ENCODE measurements around the gene OOSP1. TPM values are rescaled to one million over a fixed set of nuclear protein-coding genes. Genes with fewer than 3 reads are reported as not detected.

OOSP1 gene
- total RNA-seq, 1 experiment from 2014 or later, result not detected

GRCh38 chr11:59944720-59945119, 6.5 kb downstream of the OOSP1 start:
- H3K27ac Mint-ChIP-seq (ENCODE audit: unreplicated experiment), result no peak overlapping the region
- no peaks in the 10 kb centered on the region for H3K4me1 Mint-ChIP-seq (ENCODE audit: low read depth, unreplicated experiment)
- intact Hi-C loops (cut with micrococcal nuclease; ENCODE audit: unreplicated experiment), result no loop called here
- H3K9me3 Mint-ChIP-seq (ENCODE audit: low read depth, unreplicated experiment), result peaks cover 2% of the 10 kb centered on the region
- CTCF ChIA-PET, result interaction anchor here (0.7 kb wide), 1 partner anchor 204 kb away, joined by 3 read pairs; no protein-coding TSS in a partner anchor
- no peaks in the 10 kb centered on the region for H3K36me3 Mint-ChIP-seq (ENCODE audit: insufficient read depth, unreplicated experiment)
- no peak for DNase-seq
- no peaks in the 10 kb centered on the region for H3K27me3 Mint-ChIP-seq (ENCODE audit: unreplicated experiment)
- no peak overlapping the region for H3K4me3 Mint-ChIP-seq (ENCODE audit: low read depth, unreplicated experiment)
- no TSS peak for BruUV-seq (replicated peaks)
- no peak for TF ChIP-seq CTCF (IDR thresholded peaks at IDR 0.05; ENCODE audit: unreplicated experiment)

- H3K4me1 Mint-ChIP-seq (ENCODE audit: low read depth, unreplicated experiment), result peaks cover 26% of the 10 kb centered on the region
- intact Hi-C loops (cut with micrococcal nuclease; ENCODE audit: unreplicated experiment), result no loop called here
- peaks cover 8% of the 10 kb centered on the region for H3K9me3 Mint-ChIP-seq (ENCODE audit: low read depth, unreplicated experiment)
- no peak overlapping the region for H3K4me3 Mint-ChIP-seq (ENCODE audit: low read depth, unreplicated experiment)
- TF ChIP-seq CTCF (IDR thresholded peaks at IDR 0.05; ENCODE audit: unreplicated experiment), result no peak
- no TSS peak for BruUV-seq (replicated peaks)
- peak overlapping the region; percentile 77 for H3K27ac Mint-ChIP-seq (ENCODE audit: unreplicated experiment)
- CTCF ChIA-PET, result no interaction called here
- DNase-seq, result no peak
- H3K36me3 Mint-ChIP-seq (ENCODE audit: insufficient read depth, unreplicated experiment), result no peaks in the 10 kb centered on the region
- no peaks in the 10 kb centered on the region for H3K27me3 Mint-ChIP-seq (ENCODE audit: unreplicated experiment)
Measured at GRCh38 chr11:59953463-59954218, 15.4 kb downstream of the OOSP1 start.

GRCh38 chr11:59954219-59954847, 16.1 kb downstream of the OOSP1 start:
- no peak for TF ChIP-seq CTCF (IDR thresholded peaks at IDR 0.05; ENCODE audit: unreplicated experiment)
- peaks cover 26% of the 10 kb centered on the region for H3K4me1 Mint-ChIP-seq (ENCODE audit: low read depth, unreplicated experiment)
- H3K4me3 Mint-ChIP-seq (ENCODE audit: low read depth, unreplicated experiment), result no peak overlapping the region
- CTCF ChIA-PET, result no interaction called here
- no TSS peak for BruUV-seq (replicated peaks)
- no peaks in the 10 kb centered on the region for H3K27me3 Mint-ChIP-seq (ENCODE audit: unreplicated experiment)
- peak overlapping the region; percentile 77 for H3K27ac Mint-ChIP-seq (ENCODE audit: unreplicated experiment)
- peaks cover 8% of the 10 kb centered on the region for H3K9me3 Mint-ChIP-seq (ENCODE audit: low read depth, unreplicated experiment)
- no peak for DNase-seq
- intact Hi-C loops (cut with micrococcal nuclease; ENCODE audit: unreplicated experiment), result no loop called here
- H3K36me3 Mint-ChIP-seq (ENCODE audit: insufficient read depth, unreplicated experiment), result no peaks in the 10 kb centered on the region

GRCh38 chr11:59957094-59957493, 18.9 kb downstream of the OOSP1 start:
- BruUV-seq (replicated peaks), result no TSS peak
- Mint-ChIP-seq H3K27ac (ENCODE audit: unreplicated experiment) (no peak overlapping the region), H3K36me3 (ENCODE audit: insufficient read depth, unreplicated experiment) (no peaks in the 10 kb centered on the region), H3K9me3 (ENCODE audit: low read depth, unreplicated experiment) (no peaks in the 10 kb centered on the region), H3K4me3 (ENCODE audit: low read depth, unreplicated experiment) (no peak overlapping the region), H3K4me1 (ENCODE audit: low read depth, unreplicated experiment) (peaks cover 30% of the 10 kb centered on the region), H3K27me3 (ENCODE audit: unreplicated experiment) (no peaks in the 10 kb centered on the region)
- CTCF ChIA-PET, result no interaction called here
- intact Hi-C loops (cut with micrococcal nuclease; ENCODE audit: unreplicated experiment), result no loop called here
- no peak for DNase-seq
- TF ChIP-seq CTCF (IDR thresholded peaks at IDR 0.05; ENCODE audit: unreplicated experiment), result no peak
